ENCODE data around the gene NUDT21.

GRCh38 chr16:56480776-56481467, 29.8 kb upstream of the NUDT21 start:
- TF ChIP-seq POLR2AphosphoS5 (IDR thresholded peaks at IDR 0.05; ENCODE audit: low read depth) (no peak), CTCF (IDR thresholded peaks at IDR 0.05; ENCODE audit: insufficient read depth, low read length) (no peak), REST (IDR thresholded peaks at IDR 0.05; ENCODE audit: insufficient replicate concordance, low read depth) (no peak), GABPA (IDR thresholded peaks at IDR 0.05; ENCODE audit: low read depth) (no peak)

Data from HL-60 (cell line).